Stimulated activated CD4-positive, alpha-beta T cell treated with anti-CD3 and anti-CD28 coated beads, Interleukin-1b, Interleukin-23, amount 100 ng/mL, for 1 hour (primary cell): ENCODE data around the gene YTHDF1.

Experiments
- DNase-seq, 2 donors: peaks; one replicate each; pipeline ENCODE4 v3.0.0-alpha.2; 2020; ENCODE audit warnings: low read depth in 2 of 2

Gene YTHDF1

GRCh38 chr20:63156221-63156671 lies 59.7 kb downstream of the YTHDF1 start:
- no peak for DNase-seq

DNA sequence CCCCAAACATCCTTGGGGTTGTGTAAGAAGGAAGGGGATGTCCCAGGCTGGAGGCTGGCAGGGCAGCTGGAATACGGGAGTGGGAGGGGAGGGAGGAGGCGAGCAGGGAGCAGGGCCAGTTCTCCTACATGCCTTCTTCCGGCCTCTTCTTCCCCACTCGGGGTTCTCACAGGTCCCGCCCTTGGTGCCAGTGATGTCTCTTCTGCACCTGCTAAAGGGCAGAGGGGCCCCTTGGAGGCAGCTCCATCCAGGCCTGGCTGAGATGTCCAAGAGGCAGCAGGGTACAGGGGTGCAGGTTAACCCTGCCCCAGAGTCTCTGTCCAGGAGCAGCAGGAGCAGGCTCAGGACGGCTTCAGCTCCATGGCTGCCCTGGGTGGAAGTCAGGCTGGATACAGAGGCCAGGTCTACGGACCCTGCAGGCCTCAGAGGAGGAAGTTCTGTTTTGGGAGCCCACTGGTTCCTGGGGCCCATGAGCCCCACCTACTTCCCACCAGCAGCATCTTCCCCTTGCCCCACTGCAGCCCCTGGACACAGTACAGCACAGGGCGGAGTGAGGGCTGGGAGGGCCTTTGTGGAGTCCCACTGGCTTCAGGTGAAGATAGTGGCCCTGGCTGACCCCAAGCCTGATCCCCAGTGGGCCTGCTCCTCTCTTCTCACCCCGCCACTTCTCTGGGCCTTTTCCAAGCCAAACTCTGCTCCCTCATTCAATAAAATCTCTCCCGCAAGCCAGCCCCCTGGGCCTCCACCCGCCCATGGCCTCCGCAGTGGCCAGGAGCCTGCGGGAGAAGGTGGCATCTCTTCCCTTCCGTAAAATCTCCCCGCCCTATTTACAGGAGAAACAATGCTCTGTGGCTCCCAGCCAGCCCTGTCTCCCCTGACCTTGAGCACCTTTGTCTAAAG lies 60.4 kb downstream of the YTHDF1 start:
- DNase-seq = no peak

DNA sequence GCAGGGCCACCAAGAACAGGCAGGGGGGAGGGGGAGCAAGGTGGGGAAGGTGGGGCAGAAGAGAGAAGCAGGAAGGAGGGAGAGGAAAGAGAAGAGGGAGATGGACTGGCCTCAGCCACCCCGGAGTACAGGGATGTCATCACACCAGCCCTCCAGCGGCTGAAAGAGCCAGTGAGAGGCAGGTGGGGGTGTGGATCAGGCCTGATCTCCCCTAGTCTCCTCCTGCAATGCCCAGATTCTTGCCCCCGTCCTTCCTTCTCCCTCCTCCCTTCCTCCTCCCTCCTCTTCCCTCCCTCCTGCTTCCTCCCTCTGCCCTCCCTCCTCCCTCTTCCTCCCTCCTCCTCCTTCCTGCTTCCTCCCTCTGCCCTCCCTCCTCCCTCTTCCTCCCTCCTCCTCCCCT lies 61.5 kb downstream of the YTHDF1 start:
- no peak for DNase-seq

DNA sequence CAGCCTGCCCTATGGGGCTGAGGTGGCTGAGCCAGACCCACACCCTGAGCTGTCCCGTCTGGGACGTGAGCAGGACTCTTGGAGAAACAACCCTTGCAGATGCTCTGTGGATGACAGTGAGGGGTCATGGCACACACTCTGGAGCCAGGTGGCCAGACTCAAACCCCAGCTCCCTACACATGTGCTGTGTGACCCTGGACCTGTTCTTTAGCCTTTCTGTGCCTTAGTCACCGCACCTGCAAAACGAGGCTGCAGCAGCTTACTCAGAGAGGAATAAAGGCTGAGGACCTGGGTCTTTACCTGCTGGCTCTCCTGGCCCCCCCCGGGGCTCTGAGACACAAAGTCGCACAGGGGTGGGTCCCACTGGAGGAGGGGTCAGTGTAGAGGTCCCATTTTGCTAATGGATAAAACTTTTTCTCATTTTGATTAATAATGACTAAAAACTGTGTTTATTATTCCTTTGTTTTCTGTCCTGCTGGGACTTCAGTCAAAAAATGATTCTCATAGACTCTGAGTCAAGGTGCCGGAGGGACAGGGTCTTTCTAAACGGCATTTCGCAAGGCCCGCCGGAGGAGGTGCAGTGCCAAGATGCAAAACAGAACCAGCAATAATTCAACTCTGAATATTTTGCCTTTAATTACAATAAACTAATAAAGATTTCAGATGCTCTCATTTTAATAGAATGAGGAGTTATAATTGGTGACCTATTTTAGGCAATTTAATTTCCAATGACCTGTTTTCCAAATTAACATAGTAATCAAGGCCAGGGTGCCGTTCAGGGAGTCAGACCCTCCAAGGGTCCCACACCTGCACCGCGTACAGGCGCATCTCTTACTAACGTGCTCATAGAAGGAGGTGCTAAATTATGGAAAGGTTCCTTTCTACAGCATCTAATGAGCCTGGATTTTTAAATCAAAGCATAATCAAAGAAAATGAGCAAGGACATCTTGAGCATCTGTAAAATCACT lies 62.4 kb downstream of the YTHDF1 start:
- DNase-seq = no peak

GRCh38 chr20:63152322-63153253 lies 63.3 kb downstream of the YTHDF1 start:
- DNase-seq = no peak

- no peak for DNase-seq
These were observed 64.2 kb downstream of the YTHDF1 start for GRCh38 chr20:63151554-63152321.

GRCh38 chr20:63150911-63151531 lies 64.9 kb downstream of the YTHDF1 start:
- DNase-seq = no peak

- DNase-seq = no peak
These were observed 65.5 kb downstream of the YTHDF1 start for GRCh38 chr20:63150391-63150898.

- DNase-seq = no peak
These were observed 66.3 kb downstream of the YTHDF1 start for GRCh38 chr20:63149531-63150192.

GRCh38 chr20:63148696-63149095 lies 67.2 kb downstream of the YTHDF1 start:
- DNase-seq = no peak

GRCh38 chr20:63147532-63147931 lies 68.4 kb downstream of the YTHDF1 start:
- DNase-seq = no peak
